ENCODE data around the gene HCCS. TPM values are rescaled to one million over a fixed set of nuclear protein-coding genes. Genes with fewer than 3 reads are reported as not detected.

HCCS gene
- total RNA-seq, 1 donor from 2014 or later, result 28.0 TPM

DNA sequence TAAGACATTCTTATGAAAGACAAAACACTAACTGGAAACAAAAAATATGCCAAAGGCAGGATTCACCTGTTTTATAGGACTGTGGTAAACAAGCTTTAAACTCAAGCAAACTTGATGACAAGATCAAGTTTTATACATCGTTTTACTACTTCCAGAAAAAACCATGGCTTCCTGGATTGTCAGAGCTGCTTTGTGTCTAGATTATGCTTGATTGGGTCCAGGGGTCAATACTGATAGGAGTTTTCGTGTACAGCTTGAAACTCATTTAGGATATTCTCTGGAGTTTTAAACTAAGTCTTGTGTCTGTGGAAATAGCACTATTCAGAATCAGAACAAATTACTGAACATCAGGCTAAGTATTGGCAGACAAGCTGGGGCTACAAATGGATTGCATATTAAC, 13.0 kb downstream of the HCCS start:
- Mint-ChIP-seq H3K9me3 (peaks cover 5% of the 10 kb centered on the region), H3K27ac (no peak overlapping the region), H3K27me3 (no peaks in the 10 kb centered on the region), H3K4me3 (no peak overlapping the region), H3K36me3 (peaks cover 13% of the 10 kb centered on the region), H3K4me1 (ENCODE audit: unreplicated experiment) (no peaks in the 10 kb centered on the region)
- TF ChIP-seq, protein P1, sequence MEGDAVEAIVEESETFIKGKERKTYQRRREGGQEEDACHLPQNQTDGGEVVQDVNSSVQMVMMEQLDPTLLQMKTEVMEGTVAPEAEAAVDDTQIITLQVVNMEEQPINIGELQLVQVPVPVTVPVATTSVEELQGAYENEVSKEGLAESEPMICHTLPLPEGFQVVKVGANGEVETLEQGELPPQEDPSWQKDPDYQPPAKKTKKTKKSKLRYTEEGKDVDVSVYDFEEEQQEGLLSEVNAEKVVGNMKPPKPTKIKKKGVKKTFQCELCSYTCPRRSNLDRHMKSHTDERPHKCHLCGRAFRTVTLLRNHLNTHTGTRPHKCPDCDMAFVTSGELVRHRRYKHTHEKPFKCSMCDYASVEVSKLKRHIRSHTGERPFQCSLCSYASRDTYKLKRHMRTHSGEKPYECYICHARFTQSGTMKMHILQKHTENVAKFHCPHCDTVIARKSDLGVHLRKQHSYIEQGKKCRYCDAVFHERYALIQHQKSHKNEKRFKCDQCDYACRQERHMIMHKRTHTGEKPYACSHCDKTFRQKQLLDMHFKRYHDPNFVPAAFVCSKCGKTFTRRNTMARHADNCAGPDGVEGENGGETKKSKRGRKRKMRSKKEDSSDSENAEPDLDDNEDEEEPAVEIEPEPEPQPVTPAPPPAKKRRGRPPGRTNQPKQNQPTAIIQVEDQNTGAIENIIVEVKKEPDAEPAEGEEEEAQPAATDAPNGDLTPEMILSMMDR (conservative IDR thresholded peaks at IDR 0.05), result no peak
- no peak for DNase-seq (ENCODE audit: extremely low spot score, unreplicated experiment)

DNA sequence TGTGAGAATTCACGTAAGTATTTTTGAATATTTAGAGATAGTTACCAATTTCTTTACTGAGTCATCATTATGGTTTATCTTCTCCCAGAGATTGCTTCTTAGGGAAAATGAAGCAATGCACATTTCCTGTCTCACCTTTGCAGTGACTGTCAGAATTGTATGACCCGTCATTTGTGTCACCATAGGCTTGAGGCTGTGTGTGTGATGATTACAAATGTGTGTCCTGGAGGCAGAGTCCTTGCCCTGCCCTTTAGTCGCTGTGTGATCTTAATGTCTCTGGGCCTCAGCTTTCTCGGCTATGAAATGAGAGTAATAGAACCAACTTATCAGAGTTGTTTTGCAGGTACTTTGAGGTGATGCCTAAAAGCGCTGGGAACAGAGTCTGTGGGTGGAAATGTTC, 13.9 kb downstream of the HCCS start:
- H3K9me3 Mint-ChIP-seq, result peaks cover 5% of the 10 kb centered on the region

DNA sequence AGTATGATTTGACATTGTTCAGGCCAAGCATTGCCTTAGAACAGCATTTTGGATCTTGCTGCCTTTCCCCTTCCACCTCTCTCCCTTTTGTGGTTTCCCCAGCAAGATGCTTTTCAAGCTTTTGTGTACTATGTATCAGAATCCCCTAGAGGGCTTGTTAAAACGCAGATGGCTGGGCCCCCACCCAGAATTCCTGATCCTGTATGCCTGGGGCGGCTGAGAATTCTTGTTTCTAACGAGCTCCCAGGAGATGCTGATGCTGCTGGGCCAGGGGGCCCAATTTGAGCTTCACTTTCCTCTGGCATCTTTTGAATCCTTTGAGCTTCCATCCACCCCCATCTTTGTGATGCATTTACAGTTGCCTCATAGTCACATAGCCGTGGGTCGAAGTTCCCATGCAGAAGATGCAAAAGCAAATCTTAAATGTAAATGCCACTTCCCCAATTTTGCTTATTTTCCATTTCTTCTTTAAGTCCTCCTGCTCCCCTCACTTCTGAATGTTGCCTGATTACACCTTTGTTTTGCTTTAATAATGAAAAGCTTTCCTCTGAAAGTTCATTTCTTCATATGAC, 18.5 kb downstream of the HCCS start:
- Mint-ChIP-seq H3K4me1 (ENCODE audit: unreplicated experiment) (no peaks in the 10 kb centered on the region), H3K27ac (no peak overlapping the region), H3K9me3 (peaks cover 5% of the 10 kb centered on the region), H3K36me3 (no peaks in the 10 kb centered on the region), H3K4me3 (no peak overlapping the region), H3K27me3 (no peaks in the 10 kb centered on the region)
- DNase-seq (ENCODE audit: extremely low spot score, unreplicated experiment), result no peak
- TF ChIP-seq, protein P1 (conservative IDR thresholded peaks at IDR 0.05), result no peak

More for the DNA sequence above, 13.9 kb downstream of the HCCS start:
- no peak overlapping the region for H3K4me3 Mint-ChIP-seq
- no peaks in the 10 kb centered on the region for H3K4me1 Mint-ChIP-seq (ENCODE audit: unreplicated experiment)
- peak overlapping the region; percentile 54 for H3K27ac Mint-ChIP-seq
- H3K36me3 Mint-ChIP-seq, result peaks cover 13% of the 10 kb centered on the region
- TF ChIP-seq, protein P1 (conservative IDR thresholded peaks at IDR 0.05), result no peak
- DNase-seq (ENCODE audit: extremely low spot score, unreplicated experiment), result no peak
- H3K27me3 Mint-ChIP-seq, result no peaks in the 10 kb centered on the region

DNA sequence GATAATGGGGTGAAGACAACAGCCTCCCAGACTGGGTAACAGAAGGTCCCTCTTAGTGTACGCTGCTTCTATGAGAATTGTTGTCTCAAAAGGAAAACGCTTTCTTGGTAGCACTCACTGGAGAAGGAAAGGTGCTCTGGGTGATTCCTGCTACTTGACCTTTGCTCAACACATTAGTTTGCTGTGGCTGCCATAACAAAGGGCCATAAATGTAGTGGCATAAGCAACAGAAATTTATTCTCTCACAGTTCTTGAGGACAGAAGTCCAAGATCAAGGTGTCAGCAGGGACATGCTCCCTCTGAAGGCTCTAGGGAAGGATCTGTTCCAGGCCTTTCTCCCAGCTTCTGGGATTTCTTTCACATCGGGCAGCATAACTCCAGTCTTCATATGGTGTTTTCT, 19.0 kb downstream of the HCCS start:
- Mint-ChIP-seq H3K4me1 (ENCODE audit: unreplicated experiment) (no peaks in the 10 kb centered on the region), H3K27ac (no peak overlapping the region), H3K9me3 (peaks cover 5% of the 10 kb centered on the region), H3K27me3 (no peaks in the 10 kb centered on the region), H3K36me3 (no peaks in the 10 kb centered on the region), H3K4me3 (no peak overlapping the region)
- no peak for DNase-seq (ENCODE audit: extremely low spot score, unreplicated experiment)
- TF ChIP-seq, protein P1 (conservative IDR thresholded peaks at IDR 0.05), result no peak

DNA sequence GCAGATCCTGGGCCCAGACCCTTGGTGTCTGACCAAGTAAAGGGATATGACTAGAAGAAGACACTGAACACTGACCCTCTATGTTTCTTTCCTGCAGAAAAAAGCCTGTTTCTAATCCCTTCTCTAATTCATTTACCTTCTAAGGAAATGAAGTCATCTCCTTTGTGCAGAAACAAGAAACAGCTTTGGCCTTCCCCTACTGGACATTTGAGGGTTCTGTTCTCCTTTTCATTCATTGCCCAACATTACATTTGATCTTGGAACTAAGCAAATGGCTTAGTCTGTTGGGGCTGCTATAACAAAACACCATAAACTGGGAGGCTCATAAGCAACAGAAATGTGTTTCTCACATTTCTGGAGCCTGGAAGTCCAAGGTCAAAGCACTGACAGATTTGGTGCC, 20.0 kb downstream of the HCCS start:
- no peak overlapping the region for H3K4me3 Mint-ChIP-seq
- no peaks in the 10 kb centered on the region for H3K27me3 Mint-ChIP-seq
- no peak for DNase-seq (ENCODE audit: extremely low spot score, unreplicated experiment)
- H3K36me3 Mint-ChIP-seq, result no peaks in the 10 kb centered on the region
- peaks cover 5% of the 10 kb centered on the region for H3K9me3 Mint-ChIP-seq
- TF ChIP-seq, protein P1 (conservative IDR thresholded peaks at IDR 0.05), result no peak
- H3K27ac Mint-ChIP-seq, result no peak overlapping the region
- H3K4me1 Mint-ChIP-seq (ENCODE audit: unreplicated experiment), result no peaks in the 10 kb centered on the region
